Stomach smooth muscle (tissue), 2 donors: ENCODE measurements around the gene TTLL5.

Source experiments
- H3K27ac ChIP-seq: one replicate; pipeline ENCODE4 v1.7.0; 2013; ENCODE audit warnings: mild to moderate bottlenecking, low read length, inconsistent platforms
- H3K27me3 ChIP-seq, 2 donors: one replicate each; pipeline ENCODE4 v1.7.0; 2013; ENCODE audit warnings: low read length in 2 of 2; ENCODE audit not compliant: insufficient read depth in 2 of 2, control insufficient read depth in 1 of 2
- H3K36me3 ChIP-seq, 2 donors: one replicate each; pipeline ENCODE4 v1.7.0; 2013; ENCODE audit warnings: low read length in 2 of 2; ENCODE audit not compliant: control insufficient read depth in 2 of 2, insufficient read depth in 2 of 2
- H3K4me1 ChIP-seq: one replicate; pipeline ENCODE4 v1.7.0; 2013; ENCODE audit warnings: low read length; ENCODE audit not compliant: control insufficient read depth, insufficient read depth
- H3K4me3 ChIP-seq, 2 donors: one replicate each; pipeline ENCODE4 v1.7.0; 2013; ENCODE audit warnings: low read length in 2 of 2
- H3K9ac ChIP-seq, 2 donors: one replicate each; pipeline ENCODE4 v1.7.0; 2013; ENCODE audit warnings: low read length in 2 of 2, mild to moderate bottlenecking in 1 of 2
- H3K9me3 ChIP-seq, 2 donors: one replicate each; pipeline ENCODE4 v1.7.0; 2013; ENCODE audit warnings: low read length in 2 of 2; ENCODE audit not compliant: control insufficient read depth in 2 of 2
- donor health status: healthy.
- donor health status: Pancreatic carcinoma.

Gene TTLL5

GRCh38 chr14:75732888-75733287 is 71.8 kb downstream of the TTLL5 start:
- Histone ChIP-seq H3K27me3 (no peaks in the 10 kb centered on the region), H3K4me1 (no peaks in the 10 kb centered on the region), H3K9ac (no peak overlapping the region), H3K9me3 (no peaks in the 10 kb centered on the region), H3K4me3 (no peak overlapping the region), H3K27ac (no peak overlapping the region), H3K36me3 (peaks cover 2 to 6% of the 10 kb centered on the region in 2 donors)

GRCh38 chr14:75734854-75735253 is 73.8 kb downstream of the TTLL5 start:
- no peaks in the 10 kb centered on the region for H3K4me1 ChIP-seq
- no peaks in the 10 kb centered on the region for H3K27me3 ChIP-seq
- peaks cover 2 to 6% of the 10 kb centered on the region in 2 donors for H3K36me3 ChIP-seq
- no peaks in the 10 kb centered on the region for H3K9me3 ChIP-seq
- no peak overlapping the region for H3K27ac ChIP-seq
- no peak overlapping the region for H3K9ac ChIP-seq
- no peak overlapping the region for H3K4me3 ChIP-seq

GRCh38 chr14:75736845-75737485 is 75.9 kb downstream of the TTLL5 start:
- H3K27ac ChIP-seq = no peak overlapping the region
- no peaks in the 10 kb centered on the region for H3K27me3 ChIP-seq
- H3K4me3 ChIP-seq = no peak overlapping the region
- no peaks in the 10 kb centered on the region for H3K9me3 ChIP-seq
- H3K9ac ChIP-seq = no peak overlapping the region
- H3K36me3 ChIP-seq = peaks cover 2 to 6% of the 10 kb centered on the region in 2 donors
- H3K4me1 ChIP-seq = no peaks in the 10 kb centered on the region

GRCh38 chr14:75738192-75738591 is 77.1 kb downstream of the TTLL5 start:
- H3K4me3 ChIP-seq = no peak overlapping the region
- no peaks in the 10 kb centered on the region for H3K4me1 ChIP-seq
- no peak overlapping the region for H3K27ac ChIP-seq
- H3K9ac ChIP-seq = no peak overlapping the region
- H3K9me3 ChIP-seq = no peaks in the 10 kb centered on the region
- peaks cover 2 to 6% of the 10 kb centered on the region in 2 donors for H3K36me3 ChIP-seq
- H3K27me3 ChIP-seq = no peaks in the 10 kb centered on the region

- Histone ChIP-seq H3K27me3 (no peaks in the 10 kb centered on the region), H3K4me3 (no peak overlapping the region), H3K4me1 (no peaks in the 10 kb centered on the region), H3K27ac (no peak overlapping the region), H3K9me3 (no peaks in the 10 kb centered on the region), H3K36me3 (peaks cover 3 to 6% of the 10 kb centered on the region in 2 donors), H3K9ac (no peak overlapping the region)
These were observed 81.8 kb downstream of the TTLL5 start for GRCh38 chr14:75742867-75743266.

- Histone ChIP-seq H3K4me3 (no peak overlapping the region), H3K9ac (no peak overlapping the region), H3K27me3 (no peaks in the 10 kb centered on the region), H3K27ac (no peak overlapping the region), H3K4me1 (no peaks in the 10 kb centered on the region), H3K36me3 (peaks cover 3 to 6% of the 10 kb centered on the region in 2 donors), H3K9me3 (no peaks in the 10 kb centered on the region)
These were observed 86.9 kb downstream of the TTLL5 start for GRCh38 chr14:75747899-75748298.

- no peak overlapping the region for H3K27ac ChIP-seq
These were observed 87.3 kb downstream of the TTLL5 start for GRCh38 chr14:75748336-75748735.

GRCh38 chr14:75751296-75751695 is 90.2 kb downstream of the TTLL5 start:
- Histone ChIP-seq H3K9me3 (no peaks in the 10 kb centered on the region), H3K4me3 (no peak overlapping the region), H3K27ac (no peak overlapping the region), H3K27me3 (no peaks in the 10 kb centered on the region), H3K4me1 (no peaks in the 10 kb centered on the region), H3K36me3 (peaks cover 3% of the 10 kb centered on the region in 2 donors), H3K9ac (no peak overlapping the region)

More at GRCh38 chr14:75748336-75748735, 87.3 kb downstream of the TTLL5 start:
- no peaks in the 10 kb centered on the region for H3K27me3 ChIP-seq
- no peaks in the 10 kb centered on the region for H3K4me1 ChIP-seq
- H3K36me3 ChIP-seq = peaks cover 3 to 6% of the 10 kb centered on the region in 2 donors
- no peak overlapping the region for H3K4me3 ChIP-seq
- no peaks in the 10 kb centered on the region for H3K9me3 ChIP-seq
- H3K9ac ChIP-seq = no peak overlapping the region

- Histone ChIP-seq H3K4me3 (no peak overlapping the region), H3K27ac (no peak overlapping the region), H3K9ac (no peak overlapping the region), H3K27me3 (no peaks in the 10 kb centered on the region), H3K9me3 (no peaks in the 10 kb centered on the region), H3K4me1 (no peaks in the 10 kb centered on the region), H3K36me3 (no peaks in the 10 kb centered on the region)
These were observed 91.0 kb downstream of the TTLL5 start for GRCh38 chr14:75752086-75752485.

GRCh38 chr14:75752907-75753594 is 92.0 kb downstream of the TTLL5 start:
- H3K4me3 ChIP-seq = no peak overlapping the region
- no peaks in the 10 kb centered on the region for H3K9me3 ChIP-seq
- H3K4me1 ChIP-seq = no peaks in the 10 kb centered on the region
- no peak overlapping the region for H3K9ac ChIP-seq
- no peak overlapping the region for H3K27ac ChIP-seq
- H3K27me3 ChIP-seq = no peaks in the 10 kb centered on the region
- no peaks in the 10 kb centered on the region for H3K36me3 ChIP-seq

GRCh38 chr14:75753696-75754095 is 92.7 kb downstream of the TTLL5 start:
- H3K27me3 ChIP-seq = no peaks in the 10 kb centered on the region
- H3K9ac ChIP-seq = no peak overlapping the region
- H3K9me3 ChIP-seq = no peaks in the 10 kb centered on the region
- no peak overlapping the region for H3K27ac ChIP-seq
- no peak overlapping the region for H3K4me3 ChIP-seq
- no peaks in the 10 kb centered on the region for H3K36me3 ChIP-seq
- no peaks in the 10 kb centered on the region for H3K4me1 ChIP-seq
